Activated T-helper 9 cell treated with anti-CD3 and anti-CD28 coated beads, Interleukin-2, amount 50 U/mL, for 16 hours (primary cell): ENCODE results near the gene XCR1.
"Not testable (repeated sequence)": the region's sequence is repeated elsewhere in the genome, so short reads cannot be mapped to it uniquely, and the experiment has no call there.

ENCODE experiments used
- DNase-seq: peaks from one replicate; pipeline ENCODE4 v3.0.0-alpha.2; 2020; ENCODE audit warnings: low read depth

Gene XCR1

DNA sequence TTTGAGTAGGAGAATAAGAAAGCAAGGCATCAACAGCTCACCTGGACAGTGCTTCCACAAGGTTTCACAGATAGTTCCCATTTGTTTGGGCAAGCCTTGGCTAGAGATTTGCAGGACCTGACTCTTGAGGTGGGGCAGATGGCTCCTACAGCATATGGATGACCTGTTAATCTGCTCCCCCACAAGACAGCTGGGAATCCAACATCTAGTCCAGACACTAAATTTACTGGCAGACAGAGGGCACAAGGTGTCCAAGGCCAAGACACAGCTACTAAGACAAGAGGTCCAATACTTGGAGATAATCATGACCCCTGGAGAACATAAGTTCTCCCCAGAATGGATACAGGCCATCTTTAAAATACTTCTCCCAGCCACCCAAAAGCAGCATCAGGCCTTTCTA is 23.6 kb downstream of the XCR1 start:
- not testable (repeated sequence) for DNase-seq

DNA sequence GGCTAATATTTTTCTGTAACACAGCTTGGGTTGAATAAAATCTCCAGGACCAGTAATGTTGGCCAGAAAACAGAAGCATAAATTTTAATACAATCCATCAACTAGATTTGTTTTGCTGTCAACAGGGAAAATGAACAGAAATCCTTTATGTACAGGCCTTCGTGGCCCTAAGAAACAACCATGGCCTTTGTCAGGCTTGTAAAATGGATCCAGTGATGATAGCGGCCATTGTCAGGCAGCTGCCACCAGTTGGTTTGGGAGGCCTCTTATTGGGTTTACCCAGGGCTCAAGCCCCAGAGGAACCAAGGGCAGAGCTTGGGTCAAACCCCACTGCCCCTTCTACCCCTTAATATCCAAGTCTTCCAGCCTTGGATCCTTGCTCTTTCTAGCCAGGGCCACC is 26.1 kb downstream of the XCR1 start:
- DNase-seq: no peak

DNA sequence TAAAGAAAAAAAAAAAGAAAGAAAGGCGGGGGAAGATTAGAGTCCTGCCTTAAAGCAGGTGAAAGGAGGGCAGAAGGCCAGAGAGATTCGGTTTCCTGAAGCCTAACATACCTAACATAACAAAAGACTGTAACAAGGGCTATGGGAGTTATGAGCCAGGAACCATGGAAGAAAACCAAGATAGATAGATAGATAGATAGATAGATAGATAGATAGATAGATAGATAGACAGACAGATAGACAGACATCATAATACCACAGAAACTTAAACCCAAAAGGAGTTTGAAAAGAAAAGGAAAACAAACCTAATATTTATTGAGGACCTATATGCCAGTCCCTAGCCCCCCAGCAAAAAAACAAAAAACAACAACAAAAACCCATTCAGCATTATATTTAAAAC is 29.3 kb downstream of the XCR1 start:
- DNase-seq: no peak

DNA sequence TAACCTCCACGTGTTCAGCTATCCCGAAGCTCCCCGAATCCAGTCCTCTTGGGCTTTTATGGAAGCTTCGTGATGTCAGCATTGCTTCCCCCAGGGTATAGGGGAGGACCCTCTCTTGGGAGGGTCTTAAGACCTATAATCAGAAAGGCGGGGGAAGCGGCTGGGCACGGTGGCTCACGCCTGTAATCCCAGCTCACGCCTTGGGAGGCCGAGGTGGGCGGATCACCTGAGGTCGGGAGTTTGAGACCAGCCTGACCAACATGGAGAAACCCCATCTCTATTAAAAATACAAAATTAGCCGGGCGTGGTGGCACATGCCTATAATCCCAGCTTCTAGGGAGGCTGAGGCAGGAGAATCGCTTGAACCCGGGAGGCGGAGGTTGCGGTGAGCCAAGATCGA is 29.8 kb downstream of the XCR1 start:
- DNase-seq: not testable (repeated sequence)

DNA sequence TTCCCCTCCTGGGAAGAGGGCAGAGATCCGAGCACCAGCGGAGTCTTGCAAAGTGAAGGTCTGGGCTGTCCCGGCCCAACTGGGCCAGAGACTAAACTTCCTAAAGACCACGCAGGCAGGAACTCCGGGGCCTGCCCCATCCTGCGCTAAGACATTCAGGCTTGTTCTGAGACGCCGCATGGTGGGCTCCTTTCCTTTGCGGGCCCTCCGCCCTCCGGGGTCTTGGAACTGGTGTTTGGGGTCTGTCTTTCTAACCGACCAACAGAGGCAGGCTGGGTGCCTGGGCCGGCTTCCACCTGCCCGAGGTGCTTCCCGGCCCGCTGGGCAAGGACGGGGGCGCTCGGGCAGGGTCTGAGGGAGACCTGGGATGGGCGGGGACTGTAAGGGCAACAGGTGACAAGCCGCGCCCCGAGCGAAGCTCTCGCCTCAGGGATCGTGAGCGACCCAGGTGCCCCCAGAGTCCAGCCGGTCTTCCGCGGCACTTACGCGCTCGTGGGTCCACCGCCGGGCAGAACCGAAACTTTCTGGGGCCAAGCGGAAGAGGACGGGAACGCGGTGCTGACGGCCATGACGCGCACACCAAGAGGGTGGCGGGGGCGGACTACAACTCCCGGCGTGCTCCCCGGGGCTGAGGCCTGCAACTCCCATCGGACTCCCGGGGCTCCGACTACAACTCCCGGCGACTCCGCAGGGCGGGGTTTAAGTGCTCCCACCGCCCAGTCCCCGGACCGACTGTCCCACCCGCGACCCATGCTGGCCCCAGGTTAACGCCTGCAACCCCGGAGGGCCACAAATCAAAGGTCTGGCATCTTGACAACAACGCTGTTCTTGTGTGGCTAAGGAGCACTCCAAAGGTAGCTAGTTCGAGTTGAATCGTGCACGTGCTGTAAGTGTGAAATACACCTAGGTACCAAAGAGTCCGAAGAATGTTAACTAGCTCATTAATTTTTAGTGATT is 31.8 kb downstream of the XCR1 start, which contains the start of gene FYCO1:
Gene FYCO1 (minus strand): TSS at position 589 of the 957 bp plus-strand sequence. CDS start 10,914 bp downstream, outside the sequence.
- DNase-seq: peak; percentile 81

DNA sequence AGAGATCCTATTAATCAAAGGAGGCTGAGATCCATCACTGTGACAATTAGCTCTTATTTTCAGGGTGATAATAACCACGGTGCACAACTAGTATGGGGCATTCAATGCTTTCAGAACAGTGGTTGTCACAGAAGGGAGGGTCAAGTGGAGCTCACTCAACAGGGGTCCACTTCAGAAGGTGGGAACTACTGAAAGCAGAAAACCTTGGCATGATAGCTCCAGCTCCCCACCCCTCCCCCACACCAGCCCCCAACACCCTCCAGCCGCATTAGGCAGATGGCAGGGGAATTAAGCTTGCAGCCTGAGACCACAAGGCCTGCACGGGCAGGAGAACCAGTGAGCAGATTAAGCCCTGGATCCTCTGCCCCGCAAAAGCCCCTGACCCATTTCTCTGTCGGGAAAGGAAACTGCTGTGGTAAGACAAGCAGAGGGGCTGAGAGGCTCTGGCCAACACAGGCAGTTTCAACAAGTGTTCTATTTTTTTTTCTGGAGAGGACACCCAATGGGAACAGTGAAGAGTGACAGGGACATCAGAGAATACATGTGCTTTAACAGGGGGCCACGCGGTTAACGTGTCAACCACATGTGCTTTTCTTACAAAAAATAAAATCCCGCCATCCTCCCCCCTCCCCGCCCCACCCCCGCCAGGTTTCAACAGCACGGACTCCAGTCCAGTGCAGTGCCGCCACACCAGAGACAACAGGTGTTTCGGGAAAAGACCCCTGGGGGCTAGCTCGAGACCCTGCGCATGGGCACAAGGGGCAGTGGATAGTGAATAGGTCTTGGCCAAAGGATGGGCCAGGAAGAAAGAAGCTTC is 32.7 kb downstream of the XCR1 start:
- peak; percentile 44 for DNase-seq

DNA sequence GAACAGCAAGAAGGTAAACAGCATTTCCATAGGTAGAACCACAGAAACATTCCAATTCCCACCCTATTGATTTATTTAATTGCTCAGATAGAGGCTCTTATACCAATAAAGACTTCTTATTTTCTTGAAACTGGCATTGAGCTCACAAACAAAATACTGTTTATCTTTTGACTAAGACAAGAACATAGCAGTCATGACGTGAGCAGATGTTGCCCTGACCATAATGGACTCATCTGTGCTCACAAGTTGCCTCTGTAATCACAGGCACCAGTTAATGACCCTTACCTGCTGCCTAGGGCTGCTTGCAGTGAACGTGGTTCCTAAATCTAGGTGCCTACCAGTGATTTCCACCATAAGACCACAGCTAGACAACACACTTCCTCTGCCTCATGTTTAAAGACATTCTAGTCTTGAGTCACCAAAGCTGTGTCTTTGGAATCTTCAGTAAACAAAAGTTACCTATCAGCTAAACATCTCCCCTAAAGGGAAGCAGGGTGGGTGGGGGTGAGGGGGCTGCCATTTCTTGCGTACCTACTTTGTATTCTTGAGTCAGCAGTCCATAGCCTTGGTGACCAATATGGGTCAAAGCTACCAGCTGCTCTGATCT is 33.8 kb downstream of the XCR1 start:
- DNase-seq: no peak

DNA sequence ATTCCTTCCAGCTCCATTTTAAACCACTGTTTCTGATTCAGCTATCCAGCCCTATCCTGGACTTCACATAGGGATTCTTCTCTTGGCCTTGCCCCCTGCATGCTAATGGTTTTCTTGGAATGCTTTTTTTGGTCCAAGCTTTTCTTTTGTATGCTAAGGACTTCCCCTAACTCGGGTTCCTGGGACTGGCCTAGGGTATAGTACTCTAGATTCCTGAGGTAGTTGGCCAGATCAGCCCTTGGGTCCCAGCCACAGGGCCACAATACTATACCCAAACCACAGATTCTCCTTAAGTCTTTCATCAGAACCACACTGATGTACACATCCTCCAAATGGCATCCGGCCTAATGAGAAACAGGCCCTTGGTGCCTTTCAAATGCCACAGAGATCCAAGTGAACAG is 34.5 kb downstream of the XCR1 start:
- DNase-seq: no peak

DNA sequence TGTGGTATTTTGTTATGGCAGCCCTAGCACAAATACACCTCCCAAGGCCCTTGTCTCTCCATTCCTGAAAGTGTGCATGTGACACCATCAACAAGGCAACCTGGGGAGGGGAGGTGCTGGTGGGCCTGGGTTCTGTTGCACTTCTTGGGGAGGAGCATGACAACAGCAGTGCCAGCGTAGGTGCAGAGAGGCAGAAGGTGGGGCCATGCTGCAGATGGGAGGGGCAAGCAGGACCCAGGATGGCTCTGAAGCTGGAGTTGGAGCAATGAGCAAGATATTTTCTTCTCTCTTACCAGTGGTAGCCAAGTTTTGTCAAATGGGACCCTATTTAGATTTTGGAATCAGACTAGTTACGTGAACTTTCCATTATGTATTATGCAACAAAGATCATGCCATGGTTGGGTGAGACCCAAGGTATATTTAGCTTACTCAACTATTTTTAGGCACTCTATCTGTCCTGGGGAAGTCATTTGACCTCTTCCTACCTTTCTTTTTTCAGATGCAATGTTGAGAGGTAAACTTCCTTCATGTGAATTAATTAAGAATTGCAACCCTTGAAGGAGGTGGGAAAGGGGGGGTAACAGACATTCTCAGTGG is 35.1 kb downstream of the XCR1 start:
- DNase-seq: no peak

DNA sequence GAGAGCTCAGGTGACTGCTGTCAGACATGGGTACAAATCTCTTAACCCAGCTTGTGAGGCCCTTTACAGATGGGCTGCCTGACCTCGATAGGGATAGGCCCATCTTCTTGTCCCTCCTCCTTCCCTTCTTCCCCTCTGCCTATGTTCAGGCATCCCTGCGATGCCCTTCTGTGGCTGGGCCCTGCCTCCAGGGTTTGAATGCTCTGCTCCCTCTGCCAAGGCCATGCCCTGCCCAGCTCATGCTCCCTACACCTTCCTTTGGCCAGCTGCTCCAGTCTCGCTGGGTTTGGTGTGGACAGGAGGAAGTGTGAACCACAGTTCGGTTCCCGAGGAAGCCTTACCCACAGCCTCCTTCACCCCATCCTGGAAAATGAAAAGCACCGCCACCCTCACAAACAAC is 35.9 kb downstream of the XCR1 start:
- DNase-seq: no peak

DNA sequence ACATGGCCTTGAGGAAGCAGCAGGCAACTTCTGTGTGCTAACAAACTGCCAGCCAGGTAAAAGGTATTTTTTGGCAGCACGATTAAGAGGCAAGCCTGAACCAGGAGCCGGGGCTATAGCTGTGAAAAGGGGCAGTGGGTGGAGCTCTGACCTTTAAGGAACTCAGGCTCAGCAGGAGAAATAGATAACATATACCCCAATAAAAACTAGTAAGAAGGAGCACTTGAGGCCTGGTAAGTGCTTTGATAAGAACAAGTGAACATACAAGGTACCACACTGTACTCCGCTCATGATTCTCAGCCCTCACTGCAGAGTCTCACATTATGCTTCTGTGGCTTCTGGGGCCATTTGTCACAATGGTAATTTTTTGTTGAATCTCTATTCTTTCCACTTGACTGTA is 37.1 kb downstream of the XCR1 start:
- DNase-seq: no peak

DNA sequence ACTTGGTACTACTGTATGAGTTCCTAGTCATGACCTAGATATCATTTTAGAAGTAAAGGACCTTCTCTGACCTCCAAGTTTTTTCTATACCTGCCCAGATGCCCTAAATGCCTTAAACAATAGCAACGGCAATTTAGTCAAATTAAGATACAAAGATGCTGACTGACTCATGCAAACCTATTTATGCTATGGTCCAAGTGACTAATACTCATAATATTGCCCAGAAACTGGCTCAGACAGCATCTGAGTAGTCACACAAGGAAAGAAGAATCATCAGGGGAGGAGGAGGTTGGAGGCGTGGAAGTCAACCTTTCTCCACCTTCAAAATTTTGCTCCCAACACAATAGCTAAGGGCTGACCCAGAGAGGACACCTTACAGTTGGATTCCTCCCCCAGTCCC is 38.5 kb downstream of the XCR1 start:
- no peak for DNase-seq

DNA sequence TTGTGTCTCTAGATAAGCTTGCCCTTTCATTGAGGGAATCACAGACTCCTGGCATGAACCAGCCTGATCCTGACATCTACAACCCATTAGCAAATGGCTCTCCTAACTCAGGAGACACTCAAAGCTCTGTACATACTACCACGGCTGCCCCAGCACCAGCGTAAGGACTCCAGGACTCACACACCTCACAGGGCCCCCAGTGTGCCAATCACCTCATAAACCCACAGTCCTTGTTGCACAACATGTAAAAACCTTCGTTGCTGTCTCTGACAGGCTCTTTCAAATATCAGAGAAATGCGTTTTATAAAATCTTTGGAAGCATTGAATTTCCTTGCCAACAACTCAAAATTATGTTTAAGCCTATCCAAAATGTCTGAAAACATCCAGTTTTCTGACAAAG is 38.9 kb downstream of the XCR1 start:
- DNase-seq: no peak

DNA sequence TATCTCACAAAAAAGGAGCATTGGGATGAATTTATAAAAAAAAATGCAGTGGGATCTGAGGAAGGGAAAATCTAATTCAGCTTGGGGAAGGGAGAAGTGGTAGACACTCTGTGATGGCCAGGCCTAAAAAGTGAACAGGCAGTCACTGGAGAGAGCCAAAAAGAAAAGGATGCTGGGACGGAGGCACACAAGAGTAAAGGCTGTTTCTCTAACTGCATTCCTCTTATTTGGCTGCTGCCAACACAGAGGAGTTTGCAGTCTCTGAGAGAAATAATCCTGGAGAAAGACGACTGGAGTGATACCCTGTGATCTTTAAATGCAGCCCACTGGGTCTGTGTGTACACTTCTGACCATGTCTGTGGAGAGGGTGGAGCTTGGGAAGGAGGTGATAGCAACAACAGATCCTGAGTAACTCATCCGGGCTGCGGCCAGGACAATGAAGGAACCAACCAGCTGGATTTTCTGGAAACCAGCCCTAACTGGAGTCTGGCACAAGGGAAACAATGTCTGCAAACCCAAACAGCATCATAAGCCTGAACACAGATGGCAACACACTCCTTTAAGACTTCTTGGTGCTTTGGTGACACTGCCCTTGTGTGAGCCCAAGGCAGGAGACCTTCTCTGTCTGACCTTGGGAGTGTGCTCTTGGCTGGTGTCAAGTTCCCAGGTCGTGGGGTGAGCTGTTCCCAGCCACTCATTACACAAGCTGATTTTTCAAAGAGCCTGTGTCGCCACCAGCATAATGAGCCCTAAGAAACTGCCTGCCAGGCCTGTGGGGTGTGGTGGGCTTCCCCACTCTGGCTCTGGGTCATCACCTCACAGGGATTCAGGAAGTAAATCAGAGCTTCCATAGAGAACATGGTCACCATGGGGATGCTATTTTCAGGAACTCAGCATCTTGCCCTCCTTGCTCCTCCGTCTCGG is 39.7 kb downstream of the XCR1 start:
- no peak for DNase-seq

DNA sequence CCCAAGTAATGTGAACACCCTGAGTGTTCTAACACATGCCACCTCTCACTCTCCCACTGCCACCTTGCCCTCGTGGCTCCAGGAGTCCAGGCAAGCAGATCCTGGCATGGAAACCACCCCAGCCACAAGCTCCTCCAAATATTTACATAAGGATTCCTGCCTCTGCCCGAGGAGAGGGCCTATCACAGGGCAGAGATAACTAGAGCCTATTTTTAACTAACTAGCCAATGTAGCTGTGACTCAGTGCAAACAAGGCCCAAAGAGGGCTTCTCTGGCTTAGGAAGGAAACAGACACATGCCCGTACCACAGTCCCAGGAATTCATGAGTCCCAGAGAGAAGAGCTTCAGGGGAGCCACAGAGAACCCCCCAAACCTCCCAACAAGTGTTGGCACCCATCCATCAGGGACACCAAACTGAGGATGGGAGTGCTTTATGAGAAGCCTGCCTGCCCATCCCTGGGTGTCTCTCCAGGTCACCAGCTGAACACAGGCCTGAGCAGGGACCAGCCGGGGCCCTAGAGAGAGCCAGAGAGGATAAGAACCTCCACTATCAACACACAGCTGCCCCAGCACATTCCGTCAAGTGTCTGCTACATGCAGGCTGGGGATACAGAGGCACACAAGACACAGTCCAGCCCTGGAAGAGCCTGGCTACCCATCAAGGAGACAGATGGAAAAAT is 40.8 kb downstream of the XCR1 start:
- DNase-seq: no peak

DNA sequence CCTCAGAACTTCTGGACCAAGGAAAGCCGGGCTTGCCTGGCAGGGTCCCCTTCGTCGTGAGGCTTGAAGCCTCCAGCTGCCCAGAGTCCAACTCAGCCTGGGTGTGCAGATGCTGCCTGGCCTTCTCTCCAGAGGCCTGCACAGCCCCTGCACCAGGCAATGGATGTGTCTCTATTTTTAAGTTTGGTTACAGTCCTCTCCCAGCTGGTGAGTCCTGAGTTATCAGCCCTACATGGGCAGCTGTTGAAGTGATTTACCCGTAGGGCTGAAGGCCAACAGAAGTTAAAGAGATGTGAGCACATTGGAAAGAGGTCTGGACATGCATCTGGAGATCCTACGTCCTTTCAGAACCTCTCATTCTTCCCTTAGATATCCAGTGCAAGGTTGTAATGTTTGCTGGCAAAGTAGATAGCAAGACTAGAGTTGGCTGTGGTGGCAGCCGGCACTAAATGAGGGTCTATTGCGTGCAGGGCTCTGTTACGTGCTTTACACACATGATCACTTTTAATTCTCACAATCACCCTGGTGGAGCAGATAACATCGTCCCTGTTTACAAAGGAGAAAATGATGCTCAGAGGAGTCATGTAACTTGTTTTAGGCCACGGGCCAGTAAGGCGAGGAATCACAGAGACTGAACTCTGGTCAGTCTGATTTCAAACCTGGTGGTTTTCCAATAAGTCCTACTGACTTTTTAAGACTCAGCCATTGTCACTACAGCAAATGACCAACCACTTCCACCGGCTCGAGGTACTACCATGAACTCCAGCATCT is 41.6 kb downstream of the XCR1 start:
- DNase-seq: no peak

DNA sequence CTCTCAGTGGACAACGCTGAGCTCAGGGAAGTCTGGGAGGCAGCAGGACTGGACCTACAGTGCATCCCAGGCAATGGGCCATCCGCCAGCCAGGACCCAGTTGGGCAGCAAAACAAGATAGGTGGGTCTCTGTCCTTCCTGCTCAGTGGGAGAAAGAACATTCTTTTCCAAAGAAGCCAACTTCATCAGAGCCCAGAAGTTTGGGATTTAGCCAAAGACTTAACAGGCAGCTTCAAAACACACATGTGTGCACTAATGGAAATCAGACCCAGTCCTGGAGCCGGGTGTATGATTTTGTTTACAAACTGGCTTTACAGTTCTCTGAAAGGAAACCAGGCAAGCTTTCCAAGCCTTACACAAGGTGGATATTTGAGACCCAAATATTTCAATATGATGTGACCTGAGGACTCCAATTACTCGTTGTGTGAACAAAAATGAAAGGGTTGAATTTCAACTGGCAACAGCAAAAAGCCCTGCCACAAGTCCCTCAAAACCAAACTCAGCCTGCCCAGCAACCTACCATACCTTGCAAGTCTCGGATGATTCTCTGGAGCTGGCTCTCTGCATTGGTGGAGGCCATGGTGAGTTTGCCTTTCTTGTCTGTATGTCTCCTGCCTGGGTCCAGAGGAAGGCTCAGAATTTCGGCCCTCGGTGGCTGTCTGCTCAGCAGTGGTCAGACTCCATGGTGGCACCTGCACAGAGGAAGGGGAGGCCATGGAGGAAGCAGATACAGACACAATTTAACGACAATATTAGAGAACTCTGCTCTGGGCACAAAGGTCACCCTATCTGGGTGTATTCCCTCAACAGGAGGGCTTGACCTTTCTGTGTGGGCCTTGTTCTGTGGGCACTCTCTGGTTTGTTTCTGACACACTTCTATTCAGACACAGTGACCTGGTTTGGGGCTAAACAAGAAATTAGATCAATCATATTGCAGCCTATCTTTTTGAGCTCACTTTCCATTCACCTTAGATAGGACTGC is 42.7 kb downstream of the XCR1 start:
- no peak for DNase-seq

DNA sequence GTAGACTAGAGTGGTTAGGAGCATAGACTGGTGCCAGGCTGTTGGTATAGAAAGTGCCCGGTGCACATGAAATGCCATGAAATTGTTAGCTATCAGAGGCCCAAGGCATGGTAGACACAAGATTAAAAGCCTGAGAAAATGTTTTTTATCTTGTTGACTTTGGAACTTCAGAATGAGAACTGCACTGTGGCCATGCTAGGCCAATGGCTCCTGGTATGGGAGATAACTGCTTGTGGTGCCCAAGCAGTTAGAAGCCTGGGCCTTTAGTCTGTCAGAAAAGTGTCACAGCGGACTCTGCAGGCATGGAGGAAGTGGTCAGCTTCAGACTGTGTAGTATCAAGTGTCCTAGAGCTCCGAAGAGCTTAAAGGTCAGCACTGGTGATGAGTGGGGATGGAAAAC is 43.5 kb downstream of the XCR1 start:
- no peak for DNase-seq
